CD1c-positive myeloid dendritic cell (primary cell): ENCODE measurements around the gene PKN2.
A peak's percentile ranks its signal among the peaks of the same experiment; 100 is the strongest.
"Not testable (repeated sequence)": the region's sequence is repeated elsewhere in the genome, so short reads cannot be mapped to it uniquely, and the experiment has no call there.

Experiments
- DNase-seq: peaks from one replicate; pipeline ENCODE4 v3.0.0-alpha.2; 2016; ENCODE audit errors: extremely low spot score

PKN2 gene

GRCh38 chr1:88678405-88678804, 5.7 kb upstream of the PKN2 start:
- no peak for DNase-seq

- no peak for DNase-seq
Measured at GRCh38 chr1:88680471-88680870, 3.6 kb upstream of the PKN2 start.

- DNase-seq, result no peak
Measured at GRCh38 chr1:88680911-88681622, 3.0 kb upstream of the PKN2 start.

- peak; percentile 51 for DNase-seq
Measured at GRCh38 chr1:88684482-88685258, 597 bp downstream of the PKN2 start.

GRCh38 chr1:88685259-88685620, 1.2 kb downstream of the PKN2 start:
- DNase-seq, result peak; percentile 12

- DNase-seq, result no peak
Measured at GRCh38 chr1:88691540-88691939, 7.5 kb downstream of the PKN2 start.

GRCh38 chr1:88695781-88696180, 11.7 kb downstream of the PKN2 start:
- DNase-seq, result no peak

GRCh38 chr1:88697503-88697902, 13.4 kb downstream of the PKN2 start:
- DNase-seq, result no peak

- no peak for DNase-seq
Measured at GRCh38 chr1:88698140-88698539, 14.1 kb downstream of the PKN2 start.

GRCh38 chr1:88698764-88699163, 14.7 kb downstream of the PKN2 start:
- DNase-seq, result peak; percentile 26

- peak; percentile 58 for DNase-seq
Measured at GRCh38 chr1:88700425-88701013, 16.4 kb downstream of the PKN2 start.

- peak; percentile 90 for DNase-seq
Measured at GRCh38 chr1:88701275-88701674, 17.2 kb downstream of the PKN2 start.

- peak; percentile 62 for DNase-seq
Measured at GRCh38 chr1:88701793-88702192, 17.7 kb downstream of the PKN2 start.

GRCh38 chr1:88708011-88708410, 23.9 kb downstream of the PKN2 start:
- DNase-seq, result no peak

GRCh38 chr1:88712907-88713306, 28.8 kb downstream of the PKN2 start:
- DNase-seq, result not testable (repeated sequence)

GRCh38 chr1:88716571-88716970, 32.5 kb downstream of the PKN2 start:
- DNase-seq, result not testable (repeated sequence)

- no peak for DNase-seq
Measured at GRCh38 chr1:88722492-88722891, 38.4 kb downstream of the PKN2 start.

- peak; percentile 3 for DNase-seq
Measured at GRCh38 chr1:88726697-88727096, 42.6 kb downstream of the PKN2 start.

GRCh38 chr1:88727205-88727604, 43.1 kb downstream of the PKN2 start:
- DNase-seq, result no peak

GRCh38 chr1:88729297-88729696, 45.2 kb downstream of the PKN2 start:
- no peak for DNase-seq

GRCh38 chr1:88730132-88730675, 46.1 kb downstream of the PKN2 start:
- peak; percentile 35 for DNase-seq

- DNase-seq, result no peak
Measured at GRCh38 chr1:88730995-88731394, 46.9 kb downstream of the PKN2 start.
